ENCODE results near the gene MYO3B.

MYO3B gene

DNA sequence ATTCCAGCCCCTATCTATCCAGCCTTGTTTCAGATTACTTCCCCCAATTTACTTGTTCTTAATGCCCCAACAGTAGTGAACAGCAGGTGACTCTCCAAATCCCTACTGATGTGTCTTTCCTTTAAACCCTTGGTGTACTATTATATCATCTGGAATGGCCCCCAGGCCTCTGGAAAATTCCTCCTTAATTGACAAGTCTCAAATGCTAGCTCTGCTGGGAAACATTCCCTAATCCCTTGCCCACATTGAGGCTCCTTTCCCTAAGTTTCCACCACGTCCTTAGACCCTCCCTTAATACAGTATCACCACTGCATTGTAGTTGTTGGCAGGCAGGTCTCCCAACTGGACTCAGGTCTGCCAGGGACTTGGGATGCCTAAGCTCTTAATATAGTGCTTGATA, 41.0 kb downstream of the MYO3B start:
- no peak overlapping the region for H2AFZ ChIP-seq (ENCODE audit: low read depth, low read length)
- H3K27me3 ChIP-seq (ENCODE audit: low read depth, low read length): no peaks in the 10 kb centered on the region
- H3K4me3 ChIP-seq (ENCODE audit: low read length): no peak overlapping the region
- no peaks in the 10 kb centered on the region for H3K79me2 ChIP-seq (ENCODE audit: low read length)
- no peaks in the 10 kb centered on the region for H4K20me1 ChIP-seq (ENCODE audit: insufficient read depth, low read length)
- no peaks in the 10 kb centered on the region for H3K4me1 ChIP-seq (ENCODE audit: low read length)
- no peaks in the 10 kb centered on the region for H3K36me3 ChIP-seq (replicated peaks; ENCODE audit: low read depth, low read length)
- no peak overlapping the region for H3K4me2 ChIP-seq (ENCODE audit: low read length)
- no peak overlapping the region for H3K9ac ChIP-seq (ENCODE audit: low read length)
- TF ChIP-seq, protein P1, sequence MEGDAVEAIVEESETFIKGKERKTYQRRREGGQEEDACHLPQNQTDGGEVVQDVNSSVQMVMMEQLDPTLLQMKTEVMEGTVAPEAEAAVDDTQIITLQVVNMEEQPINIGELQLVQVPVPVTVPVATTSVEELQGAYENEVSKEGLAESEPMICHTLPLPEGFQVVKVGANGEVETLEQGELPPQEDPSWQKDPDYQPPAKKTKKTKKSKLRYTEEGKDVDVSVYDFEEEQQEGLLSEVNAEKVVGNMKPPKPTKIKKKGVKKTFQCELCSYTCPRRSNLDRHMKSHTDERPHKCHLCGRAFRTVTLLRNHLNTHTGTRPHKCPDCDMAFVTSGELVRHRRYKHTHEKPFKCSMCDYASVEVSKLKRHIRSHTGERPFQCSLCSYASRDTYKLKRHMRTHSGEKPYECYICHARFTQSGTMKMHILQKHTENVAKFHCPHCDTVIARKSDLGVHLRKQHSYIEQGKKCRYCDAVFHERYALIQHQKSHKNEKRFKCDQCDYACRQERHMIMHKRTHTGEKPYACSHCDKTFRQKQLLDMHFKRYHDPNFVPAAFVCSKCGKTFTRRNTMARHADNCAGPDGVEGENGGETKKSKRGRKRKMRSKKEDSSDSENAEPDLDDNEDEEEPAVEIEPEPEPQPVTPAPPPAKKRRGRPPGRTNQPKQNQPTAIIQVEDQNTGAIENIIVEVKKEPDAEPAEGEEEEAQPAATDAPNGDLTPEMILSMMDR (IDR thresholded peaks at IDR 0.05; ENCODE audit: low read depth, low read length): no peak
- no peak for TF ChIP-seq EZH2phosphoT487 (IDR thresholded peaks at IDR 0.05; ENCODE audit: low read depth)
- no peaks in the 10 kb centered on the region for H3K9me3 ChIP-seq (ENCODE audit: insufficient read depth, low read length)
- H3K27ac ChIP-seq (ENCODE audit: low read length): no peak overlapping the region

GRCh38 chr2:170221317-170222288, 43.7 kb downstream of the MYO3B start:
- H3K36me3 ChIP-seq (replicated peaks; ENCODE audit: low read depth, low read length): no peaks in the 10 kb centered on the region

DNA sequence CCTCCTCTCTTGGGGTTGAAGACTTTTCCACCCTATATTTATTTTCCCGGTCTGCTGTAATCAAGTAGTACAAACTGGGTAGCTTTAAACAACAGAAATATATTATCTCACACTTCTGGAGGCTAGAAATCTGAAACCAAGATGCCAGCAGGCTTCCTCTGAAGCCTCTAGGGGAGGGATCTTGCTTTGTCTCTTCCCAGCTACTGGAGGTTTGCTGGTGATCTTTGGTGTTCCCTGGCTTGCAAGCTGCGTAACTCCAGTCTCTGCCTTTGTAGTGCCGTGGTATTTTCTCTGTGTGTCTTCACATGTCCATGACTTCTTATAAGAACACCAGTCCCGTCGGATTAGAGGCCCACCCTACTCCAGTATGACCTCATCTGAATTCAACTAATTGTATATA, 44.4 kb downstream of the MYO3B start:
- H3K4me3 ChIP-seq (ENCODE audit: low read length): no peak overlapping the region
- no peaks in the 10 kb centered on the region for H3K79me2 ChIP-seq (ENCODE audit: low read length)
- no peak overlapping the region for H3K9ac ChIP-seq (ENCODE audit: low read length)
- TF ChIP-seq EZH2phosphoT487 (IDR thresholded peaks at IDR 0.05; ENCODE audit: low read depth): no peak
- TF ChIP-seq, protein P1 (IDR thresholded peaks at IDR 0.05; ENCODE audit: low read depth, low read length): no peak
- H3K36me3 ChIP-seq (replicated peaks; ENCODE audit: low read depth, low read length): no peaks in the 10 kb centered on the region
- no peak overlapping the region for H2AFZ ChIP-seq (ENCODE audit: low read depth, low read length)
- no peak overlapping the region for H3K4me2 ChIP-seq (ENCODE audit: low read length)
- no peaks in the 10 kb centered on the region for H3K9me3 ChIP-seq (ENCODE audit: insufficient read depth, low read length)
- H3K27ac ChIP-seq (ENCODE audit: low read length): no peak overlapping the region
- no peaks in the 10 kb centered on the region for H4K20me1 ChIP-seq (ENCODE audit: insufficient read depth, low read length)
- H3K4me1 ChIP-seq (ENCODE audit: low read length): peaks cover 7% of the 10 kb centered on the region
- no peaks in the 10 kb centered on the region; the same call in 1 of the 2 replicates for H3K27me3 ChIP-seq (ENCODE audit: low read depth, low read length)

More at GRCh38 chr2:170221317-170222288, 43.7 kb downstream of the MYO3B start:
- Histone ChIP-seq H3K27ac (ENCODE audit: low read length) (no peak overlapping the region), H3K4me3 (ENCODE audit: low read length) (no peak overlapping the region), H3K4me2 (ENCODE audit: low read length) (no peak overlapping the region), H4K20me1 (ENCODE audit: insufficient read depth, low read length) (no peaks in the 10 kb centered on the region), H3K9ac (ENCODE audit: low read length) (no peak overlapping the region), H2AFZ (ENCODE audit: low read depth, low read length) (no peak overlapping the region), H3K79me2 (ENCODE audit: low read length) (no peaks in the 10 kb centered on the region), H3K27me3 (ENCODE audit: low read depth, low read length) (no peaks in the 10 kb centered on the region; the same call in 1 of the 2 replicates), H3K9me3 (ENCODE audit: insufficient read depth, low read length) (no peaks in the 10 kb centered on the region), H3K4me1 (ENCODE audit: low read length) (peaks cover under 1% of the 10 kb centered on the region; the same call in 1 of the 2 replicates)
- TF ChIP-seq, protein P1 (IDR thresholded peaks at IDR 0.05; ENCODE audit: low read depth, low read length): no peak
- TF ChIP-seq EZH2phosphoT487 (IDR thresholded peaks at IDR 0.05; ENCODE audit: low read depth): no peak

GRCh38 chr2:170222842-170223241, 44.9 kb downstream of the MYO3B start:
- Histone ChIP-seq H3K4me2 (ENCODE audit: low read length) (no peak overlapping the region), H3K4me3 (ENCODE audit: low read length) (no peak overlapping the region), H3K9ac (ENCODE audit: low read length) (no peak overlapping the region), H3K4me1 (ENCODE audit: low read length) (peaks cover 13% of the 10 kb centered on the region), H3K27ac (ENCODE audit: low read length) (no peak overlapping the region), H3K79me2 (ENCODE audit: low read length) (no peaks in the 10 kb centered on the region), H3K9me3 (ENCODE audit: insufficient read depth, low read length) (no peaks in the 10 kb centered on the region), H4K20me1 (ENCODE audit: insufficient read depth, low read length) (no peaks in the 10 kb centered on the region), H3K27me3 (ENCODE audit: low read depth, low read length) (no peaks in the 10 kb centered on the region; the same call in 1 of the 2 replicates), H2AFZ (ENCODE audit: low read depth, low read length) (no peak overlapping the region), H3K36me3 (replicated peaks; ENCODE audit: low read depth, low read length) (no peaks in the 10 kb centered on the region)
- TF ChIP-seq, protein P1 (IDR thresholded peaks at IDR 0.05; ENCODE audit: low read depth, low read length): no peak
- TF ChIP-seq EZH2phosphoT487 (IDR thresholded peaks at IDR 0.05; ENCODE audit: low read depth): no peak
